Tibial artery (tissue), 4 donors: Measurements from ENCODE around the gene SDHD.

ENCODE experiments used
- DNase-seq, 2 donors: peaks; one replicate each; pipeline ENCODE4 v3.0.0-alpha.2; 2019
- H3K27ac ChIP-seq, 2 donors: fragments of 200-600 bp; sonication (generic) in 1 of 2; 1 replicate in 1 of 2; 2 replicates in 1 of 2; pipeline ENCODE4 v1.5.1; 2018 to 2019; ENCODE audit warnings: mild to moderate bottlenecking in 1 of 2
- H3K27me3 ChIP-seq, 2 donors: fragments of 200-600 bp; sonication (generic) in 1 of 2; one replicate each; pipeline versions ENCODE4 v1.5.1 to v1.6.0; 2016 to 2019
- H3K36me3 ChIP-seq, 3 donors: fragments of 200-600 bp; sonication (generic) in 2 of 3; one replicate each; pipeline ENCODE4 v1.5.1; 2016 to 2019; ENCODE audit warnings: mild to moderate bottlenecking in 2 of 3
- H3K4me1 ChIP-seq, 4 donors: fragments of 200-600 bp; sonication (generic) in 2 of 4; 1 replicate in 3 of 4; 2 replicates in 1 of 4; pipeline ENCODE4 v1.5.1; 2016 to 2019
- H3K4me3 ChIP-seq, 2 donors: fragments of 200-600 bp; sonication (generic) in 1 of 2; 1 replicate in 1 of 2; 2 replicates in 1 of 2; pipeline ENCODE4 v1.5.1; 2018 to 2019; ENCODE audit warnings: mild to moderate bottlenecking in 2 of 2
- H3K9me3 ChIP-seq, 3 donors: fragments of 200-600 bp; sonication (generic) in 1 of 3; one replicate each; pipeline ENCODE4 v1.5.1; 2016 to 2019
- CTCF ChIP-seq, 2 experiments: fragments of 200-600 bp in 1 of 2; fragments of 450-650 bp in 1 of 2; IDR thresholded peaks; one replicate each; pipeline ENCODE4 v1.5.1; 2017 to 2019; ENCODE audit warnings: antibody characterized with exemption in 2 of 2, mild to moderate bottlenecking in 1 of 2, moderate library complexity in 1 of 2
- intact Hi-C: fragments of 100-400 bp; cut with DNase I; formaldehyde crosslinking; loops from one replicate; pipeline ENCODE4 v1.15.0; 2023; ENCODE audit warnings: low total_unique reads

Gene SDHD

GRCh38 chr11:112113539-112114457, 27.1 kb downstream of the SDHD start:
- Histone ChIP-seq H3K27me3 (no peaks in the 10 kb centered on the region), H3K9me3 (no peaks in the 10 kb centered on the region), H3K4me1 (no peaks in the 10 kb centered on the region), H3K27ac (no peak overlapping the region), H3K36me3 (no peaks in the 10 kb centered on the region), H3K4me3 (no peak overlapping the region)
- TF ChIP-seq CTCF (IDR thresholded peaks at IDR 0.05) = peak; percentile 59 to 67
- DNase-seq = no peak
- intact Hi-C loops = loop anchor here (10.0 kb wide), 1 partner anchor 61 kb away; the partner anchor contains the start of gene BCO2

- TF ChIP-seq CTCF (IDR thresholded peaks at IDR 0.05) = no peak
- H3K27ac ChIP-seq = no peak overlapping the region
Measured at GRCh38 chr11:112114460-112114859, 27.8 kb downstream of the SDHD start.

GRCh38 chr11:112115386-112115785, 28.7 kb downstream of the SDHD start:
- Histone ChIP-seq H3K36me3 (peaks cover 0 to 6% (median 0%) of the 10 kb centered on the region in 3 donors), H3K4me3 (no peak overlapping the region), H3K4me1 (peaks cover 0 to 6% (median 0%) of the 10 kb centered on the region in 4 donors), H3K27me3 (no peaks in the 10 kb centered on the region), H3K9me3 (no peaks in the 10 kb centered on the region), H3K27ac (no peak overlapping the region)
- intact Hi-C loops = loop anchor here (10.0 kb wide), 1 partner anchor 59 kb away; the partner anchor contains the start of gene BCO2
- no peak for DNase-seq
- TF ChIP-seq CTCF (IDR thresholded peaks at IDR 0.05) = no peak

More at GRCh38 chr11:112114460-112114859, 27.8 kb downstream of the SDHD start:
- no peaks in the 10 kb centered on the region for H3K9me3 ChIP-seq
- H3K27me3 ChIP-seq = no peaks in the 10 kb centered on the region
- no peaks in the 10 kb centered on the region for H3K4me1 ChIP-seq
- intact Hi-C loops = loop anchor here (10.0 kb wide), 1 partner anchor 60 kb away; the partner anchor contains the start of gene BCO2
- peaks cover 0 to 4% (median 0%) of the 10 kb centered on the region in 3 donors for H3K36me3 ChIP-seq
- H3K4me3 ChIP-seq = no peak overlapping the region
- no peak for DNase-seq

GRCh38 chr11:112118176-112118575, 31.5 kb downstream of the SDHD start:
- Histone ChIP-seq H3K4me3 (no peak overlapping the region), H3K27me3 (no peaks in the 10 kb centered on the region), H3K9me3 (no peaks in the 10 kb centered on the region), H3K27ac (no peak overlapping the region), H3K36me3 (peaks cover 0 to 6% (median 0%) of the 10 kb centered on the region in 3 donors), H3K4me1 (peaks cover 0 to 6% (median 0%) of the 10 kb centered on the region in 4 donors)
- TF ChIP-seq CTCF (IDR thresholded peaks at IDR 0.05) = no peak
- no peak for DNase-seq
- intact Hi-C loops = loop anchor here (10.0 kb wide), 1 partner anchor 57 kb away; the partner anchor contains the start of gene BCO2

GRCh38 chr11:112121981-112122615, 35.4 kb downstream of the SDHD start:
- Histone ChIP-seq H3K27ac (no peak overlapping the region), H3K4me3 (no peak overlapping the region), H3K9me3 (no peaks in the 10 kb centered on the region), H3K36me3 (peaks cover 0 to 6% (median 0%) of the 10 kb centered on the region in 3 donors), H3K27me3 (no peaks in the 10 kb centered on the region), H3K4me1 (peaks cover 0 to 6% (median 0%) of the 10 kb centered on the region in 4 donors)
- intact Hi-C loops = no loop called here
- no peak for TF ChIP-seq CTCF (IDR thresholded peaks at IDR 0.05)
- no peak for DNase-seq
